ENCODE measurements around the gene ING5.

Gene ING5

DNA sequence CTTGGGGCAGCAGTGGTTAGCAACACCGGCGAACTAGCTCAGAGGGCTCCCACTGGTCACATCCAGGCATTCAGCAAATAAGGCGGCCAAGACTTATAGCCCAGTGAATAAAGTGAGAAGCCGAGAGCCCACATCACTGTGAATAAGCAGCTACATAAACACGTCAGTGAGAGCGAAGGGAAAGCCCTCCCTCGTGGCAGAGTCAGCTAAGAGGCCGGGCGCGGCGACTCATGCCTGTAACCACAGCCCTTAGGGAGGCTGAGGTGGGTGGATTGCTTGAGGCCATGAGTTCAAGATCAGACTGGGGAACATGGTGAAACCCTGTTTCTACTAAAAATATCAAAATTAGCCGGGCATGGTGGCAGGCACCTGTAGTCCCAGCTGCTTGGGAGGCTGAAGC is 37.8 kb downstream of the ING5 start:
- TF ChIP-seq, protein P1, sequence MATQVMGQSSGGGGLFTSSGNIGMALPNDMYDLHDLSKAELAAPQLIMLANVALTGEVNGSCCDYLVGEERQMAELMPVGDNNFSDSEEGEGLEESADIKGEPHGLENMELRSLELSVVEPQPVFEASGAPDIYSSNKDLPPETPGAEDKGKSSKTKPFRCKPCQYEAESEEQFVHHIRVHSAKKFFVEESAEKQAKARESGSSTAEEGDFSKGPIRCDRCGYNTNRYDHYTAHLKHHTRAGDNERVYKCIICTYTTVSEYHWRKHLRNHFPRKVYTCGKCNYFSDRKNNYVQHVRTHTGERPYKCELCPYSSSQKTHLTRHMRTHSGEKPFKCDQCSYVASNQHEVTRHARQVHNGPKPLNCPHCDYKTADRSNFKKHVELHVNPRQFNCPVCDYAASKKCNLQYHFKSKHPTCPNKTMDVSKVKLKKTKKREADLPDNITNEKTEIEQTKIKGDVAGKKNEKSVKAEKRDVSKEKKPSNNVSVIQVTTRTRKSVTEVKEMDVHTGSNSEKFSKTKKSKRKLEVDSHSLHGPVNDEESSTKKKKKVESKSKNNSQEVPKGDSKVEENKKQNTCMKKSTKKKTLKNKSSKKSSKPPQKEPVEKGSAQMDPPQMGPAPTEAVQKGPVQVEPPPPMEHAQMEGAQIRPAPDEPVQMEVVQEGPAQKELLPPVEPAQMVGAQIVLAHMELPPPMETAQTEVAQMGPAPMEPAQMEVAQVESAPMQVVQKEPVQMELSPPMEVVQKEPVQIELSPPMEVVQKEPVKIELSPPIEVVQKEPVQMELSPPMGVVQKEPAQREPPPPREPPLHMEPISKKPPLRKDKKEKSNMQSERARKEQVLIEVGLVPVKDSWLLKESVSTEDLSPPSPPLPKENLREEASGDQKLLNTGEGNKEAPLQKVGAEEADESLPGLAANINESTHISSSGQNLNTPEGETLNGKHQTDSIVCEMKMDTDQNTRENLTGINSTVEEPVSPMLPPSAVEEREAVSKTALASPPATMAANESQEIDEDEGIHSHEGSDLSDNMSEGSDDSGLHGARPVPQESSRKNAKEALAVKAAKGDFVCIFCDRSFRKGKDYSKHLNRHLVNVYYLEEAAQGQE (IDR thresholded peaks at IDR 0.05; ENCODE audit: insufficient read depth in 1 of 2, low read depth in 2 of 2, low read length in 2 of 2): no peak

DNA sequence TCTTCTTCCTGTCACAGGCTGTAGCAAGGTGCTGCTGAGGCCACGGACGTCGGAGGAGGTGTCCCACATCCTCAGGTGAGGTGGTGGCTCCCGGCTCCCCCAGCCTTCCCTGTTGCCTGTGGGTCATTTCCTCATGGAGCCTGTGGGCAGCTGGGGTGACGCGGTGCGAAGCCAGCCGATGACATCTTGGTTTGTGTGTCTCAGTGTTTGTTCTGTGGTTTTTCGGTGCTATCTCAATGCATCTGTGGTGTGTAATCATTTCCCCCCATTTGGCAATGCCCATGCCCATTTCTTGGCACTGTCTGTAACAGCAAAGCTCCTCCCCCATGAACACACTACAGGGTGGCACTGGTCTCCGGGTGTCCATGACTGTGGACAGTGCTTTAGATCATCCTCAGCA is 39.2 kb downstream of the ING5 start:
- TF ChIP-seq, protein P1 (IDR thresholded peaks at IDR 0.05; ENCODE audit: insufficient read depth in 1 of 2, low read depth in 2 of 2, low read length in 2 of 2): no peak
- TF ChIP-seq FOXP2 (optimal IDR thresholded peaks at IDR 0.05; ENCODE audit: borderline replicate concordance, extremely low read depth, extremely low read length, insufficient read depth): no peak

DNA sequence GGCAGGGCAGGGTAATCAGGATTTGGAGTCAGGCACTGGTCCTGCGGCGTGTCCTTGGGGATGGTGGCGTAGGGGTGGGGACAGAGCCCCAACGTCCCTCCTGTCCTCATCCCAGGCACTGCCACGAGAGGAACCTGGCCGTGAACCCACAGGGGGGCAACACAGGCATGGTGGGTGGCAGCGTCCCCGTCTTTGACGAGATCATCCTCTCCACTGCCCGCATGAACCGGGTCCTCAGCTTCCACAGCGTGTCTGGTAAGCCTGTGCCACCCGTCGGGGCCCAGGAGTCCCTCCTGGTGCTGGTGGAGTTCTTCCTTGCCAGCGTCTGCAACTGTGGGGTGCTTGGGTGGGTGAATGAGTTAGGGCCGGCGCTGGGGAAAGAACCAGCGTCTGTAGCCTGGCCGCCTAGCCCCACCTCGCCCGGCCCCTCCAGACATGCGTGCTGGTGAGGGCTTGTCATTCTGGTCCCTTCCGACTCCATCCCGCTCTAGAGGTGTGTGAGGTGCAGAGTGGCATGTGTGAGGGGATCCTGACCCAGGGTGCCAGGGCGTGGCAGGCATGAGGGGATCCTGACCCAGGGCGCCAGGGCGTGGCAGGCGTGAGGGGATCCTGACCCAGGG is 40.6 kb downstream of the ING5 start:
- TF ChIP-seq TAF1 (IDR thresholded peaks at IDR 0.05; ENCODE audit: borderline replicate concordance, insufficient read depth, low read length) (no peak), FOXP2 (optimal IDR thresholded peaks at IDR 0.05; ENCODE audit: borderline replicate concordance, extremely low read depth, extremely low read length, insufficient read depth) (no peak), POLR2AphosphoS5 (IDR thresholded peaks at IDR 0.05; ENCODE audit: low read depth, low read length) (no peak), SIN3A (IDR thresholded peaks at IDR 0.05; ENCODE audit: borderline replicate concordance, insufficient read depth, low read length) (no peak)
- TF ChIP-seq, protein P1 (IDR thresholded peaks at IDR 0.05; ENCODE audit: insufficient read depth in 1 of 2, low read depth in 2 of 2, low read length in 2 of 2): no peak

DNA sequence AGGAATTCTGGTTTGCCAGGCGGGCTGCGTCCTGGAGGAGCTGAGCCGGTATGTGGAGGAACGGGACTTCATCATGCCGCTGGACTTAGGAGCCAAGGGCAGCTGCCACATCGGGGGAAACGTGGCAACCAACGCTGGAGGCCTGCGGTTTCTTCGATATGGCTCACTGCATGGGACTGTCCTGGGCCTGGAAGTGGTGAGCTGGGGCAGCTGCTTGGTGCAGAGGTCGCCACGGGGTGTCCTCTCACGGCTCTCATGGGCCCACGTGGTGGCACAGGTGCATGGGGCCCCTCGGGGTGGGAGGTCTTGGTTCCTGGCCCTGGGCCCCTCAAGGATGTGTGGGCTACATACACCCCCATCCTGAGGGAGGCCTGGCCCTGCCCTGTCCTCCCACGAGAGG is 41.8 kb downstream of the ING5 start:
- TF ChIP-seq POLR2AphosphoS5 (IDR thresholded peaks at IDR 0.05; ENCODE audit: low read depth, low read length): no peak
- TF ChIP-seq, protein P1 (IDR thresholded peaks at IDR 0.05; ENCODE audit: insufficient read depth in 1 of 2, low read depth in 2 of 2, low read length in 2 of 2): no peak
- no peak for TF ChIP-seq FOXP2 (optimal IDR thresholded peaks at IDR 0.05; ENCODE audit: borderline replicate concordance, extremely low read depth, extremely low read length, insufficient read depth)
- TF ChIP-seq TAF1 (IDR thresholded peaks at IDR 0.05; ENCODE audit: borderline replicate concordance, insufficient read depth, low read length): no peak
- no peak for TF ChIP-seq SIN3A (IDR thresholded peaks at IDR 0.05; ENCODE audit: borderline replicate concordance, insufficient read depth, low read length)

DNA sequence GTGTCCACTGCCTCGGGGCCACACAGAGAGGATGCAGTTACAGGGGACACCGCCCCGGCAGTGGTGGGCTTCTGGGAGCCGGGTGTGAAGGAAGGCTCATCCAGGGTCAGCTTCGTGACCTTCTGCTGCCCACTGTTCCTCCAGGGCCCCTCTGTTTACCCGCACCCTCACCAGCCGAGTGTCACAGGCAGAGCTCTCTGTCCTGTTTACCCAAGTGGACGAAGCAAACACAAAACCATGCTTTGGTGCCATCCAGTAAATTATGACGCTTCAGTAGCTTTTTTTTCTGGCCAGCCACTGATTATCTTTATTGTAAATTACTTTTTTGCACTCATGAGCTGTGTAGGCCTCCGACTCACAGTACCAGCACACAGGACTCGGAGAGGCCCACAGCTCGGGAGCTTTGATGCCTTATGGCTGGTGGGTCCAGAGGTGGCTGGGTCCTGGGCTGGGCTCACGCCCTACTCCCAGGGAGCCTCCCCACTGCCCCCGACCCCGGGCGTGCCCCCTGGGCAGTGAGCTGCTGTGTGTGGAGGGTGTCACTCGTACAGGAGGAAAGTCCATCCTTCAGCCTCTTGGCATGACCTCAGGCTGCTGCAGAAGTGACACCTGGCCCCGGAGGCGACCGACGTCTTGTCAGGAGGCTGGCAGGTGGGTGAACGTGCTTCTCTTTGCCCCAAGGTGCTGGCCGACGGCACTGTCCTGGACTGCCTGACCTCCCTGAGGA is 42.4 kb downstream of the ING5 start:
- TF ChIP-seq, protein P1 (IDR thresholded peaks at IDR 0.05; ENCODE audit: insufficient read depth in 1 of 2, low read depth in 2 of 2, low read length in 2 of 2): no peak
- no peak for TF ChIP-seq SIN3A (IDR thresholded peaks at IDR 0.05; ENCODE audit: borderline replicate concordance, insufficient read depth, low read length)
- no peak for TF ChIP-seq TAF1 (IDR thresholded peaks at IDR 0.05; ENCODE audit: borderline replicate concordance, insufficient read depth, low read length)
- no peak for TF ChIP-seq POLR2AphosphoS5 (IDR thresholded peaks at IDR 0.05; ENCODE audit: low read depth, low read length)
- TF ChIP-seq FOXP2 (optimal IDR thresholded peaks at IDR 0.05; ENCODE audit: borderline replicate concordance, extremely low read depth, extremely low read length, insufficient read depth): no peak
